ENCODE data around the gene TSPAN8. TPM values are rescaled to one million over a fixed set of nuclear protein-coding genes. Genes with fewer than 3 reads are reported as not detected.

Gene TSPAN8
- total and polyA plus RNA-seq, 2 donors (not counting 1 experiment from before 2014, with no cell fraction given): 0.17 TPM; not detected in 1

GRCh38 chr12:71187379-71187778, 29.6 kb upstream of the TSPAN8 start:
- no peak overlapping the region for H2AFZ ChIP-seq (ENCODE audit: low read length)
- DNase-seq (ENCODE audit: low read depth in 2 of 2): no peak
- H3K27ac ChIP-seq (ENCODE audit: insufficient read depth, low read length): no peak overlapping the region
- no peaks in the 10 kb centered on the region for H4K20me1 ChIP-seq (ENCODE audit: control insufficient read depth, extremely low read depth, insufficient read depth, low read length)
- no peak overlapping the region for H3K4me2 ChIP-seq (ENCODE audit: extremely low read depth, insufficient read depth, low read length)
- H3K9ac ChIP-seq (ENCODE audit: insufficient read depth, low read length): no peak overlapping the region
- H3K9me3 ChIP-seq (ENCODE audit: control insufficient read depth, insufficient read depth, low read depth, low read length): no peaks in the 10 kb centered on the region
- H3K27me3 ChIP-seq (ENCODE audit: control insufficient read depth, insufficient read depth, low read length): no peaks in the 10 kb centered on the region
- no peaks in the 10 kb centered on the region for H3K36me3 ChIP-seq (ENCODE audit: control insufficient read depth, insufficient read depth, low read length)
- no peak overlapping the region for H3K4me3 ChIP-seq (replicated peaks in 1 of 4; ENCODE audit: control extremely low read depth in 1 of 4, insufficient read depth in 1 of 4, low read depth in 3 of 4, low read length in 4 of 4)
- no peak for TF ChIP-seq CTCF (conservative IDR thresholded peaks at IDR 0.05 in 1 of 2, IDR thresholded peaks at IDR 0.05 in 1 of 2; ENCODE audit: low read depth in 1 of 2, low read length in 2 of 2)
- TF ChIP-seq EZH2 (IDR thresholded peaks at IDR 0.05; ENCODE audit: low read length, missing control alignments): no peak
- no peaks in the 10 kb centered on the region for H3K4me1 ChIP-seq (ENCODE audit: control insufficient read depth, extremely low read depth, insufficient read depth, low read length)
- H3K79me2 ChIP-seq (ENCODE audit: control insufficient read depth, insufficient read depth, low read length): no peaks in the 10 kb centered on the region

- peak in 1 of 2 donors; percentile 1 for DNase-seq (ENCODE audit: low read depth in 2 of 2)
- no peaks in the 10 kb centered on the region for H3K4me1 ChIP-seq (ENCODE audit: control insufficient read depth, extremely low read depth, insufficient read depth, low read length)
- no peak overlapping the region for H3K9ac ChIP-seq (ENCODE audit: insufficient read depth, low read length)
- H4K20me1 ChIP-seq (ENCODE audit: control insufficient read depth, extremely low read depth, insufficient read depth, low read length): no peaks in the 10 kb centered on the region
- no peak overlapping the region for H3K27ac ChIP-seq (ENCODE audit: insufficient read depth, low read length)
- no peaks in the 10 kb centered on the region for H3K79me2 ChIP-seq (ENCODE audit: control insufficient read depth, insufficient read depth, low read length)
- H3K9me3 ChIP-seq (ENCODE audit: control insufficient read depth, insufficient read depth, low read depth, low read length): no peaks in the 10 kb centered on the region
- no peak overlapping the region for H3K4me2 ChIP-seq (ENCODE audit: extremely low read depth, insufficient read depth, low read length)
- no peak for TF ChIP-seq CTCF (conservative IDR thresholded peaks at IDR 0.05 in 1 of 2, IDR thresholded peaks at IDR 0.05 in 1 of 2; ENCODE audit: low read depth in 1 of 2, low read length in 2 of 2)
- no peak for TF ChIP-seq EZH2 (IDR thresholded peaks at IDR 0.05; ENCODE audit: low read length, missing control alignments)
- H3K4me3 ChIP-seq (replicated peaks in 1 of 4; ENCODE audit: control extremely low read depth in 1 of 4, insufficient read depth in 1 of 4, low read depth in 3 of 4, low read length in 4 of 4): no peak overlapping the region
- H2AFZ ChIP-seq (ENCODE audit: low read length): no peak overlapping the region
- H3K27me3 ChIP-seq (ENCODE audit: control insufficient read depth, insufficient read depth, low read length): no peaks in the 10 kb centered on the region
- H3K36me3 ChIP-seq (ENCODE audit: control insufficient read depth, insufficient read depth, low read length): no peaks in the 10 kb centered on the region
These were observed 28.9 kb upstream of the TSPAN8 start for GRCh38 chr12:71186571-71187288.

- Histone ChIP-seq H3K9ac (ENCODE audit: insufficient read depth, low read length) (no peak overlapping the region), H4K20me1 (ENCODE audit: control insufficient read depth, extremely low read depth, insufficient read depth, low read length) (no peaks in the 10 kb centered on the region), H2AFZ (ENCODE audit: low read length) (no peak overlapping the region), H3K79me2 (ENCODE audit: control insufficient read depth, insufficient read depth, low read length) (no peaks in the 10 kb centered on the region), H3K4me1 (ENCODE audit: control insufficient read depth, extremely low read depth, insufficient read depth, low read length) (no peaks in the 10 kb centered on the region), H3K9me3 (ENCODE audit: control insufficient read depth, insufficient read depth, low read depth, low read length) (no peaks in the 10 kb centered on the region), H3K4me2 (ENCODE audit: extremely low read depth, insufficient read depth, low read length) (no peak overlapping the region), H3K36me3 (ENCODE audit: control insufficient read depth, insufficient read depth, low read length) (no peaks in the 10 kb centered on the region), H3K4me3 (replicated peaks in 1 of 4; ENCODE audit: control extremely low read depth in 1 of 4, insufficient read depth in 1 of 4, low read depth in 3 of 4, low read length in 4 of 4) (no peak overlapping the region), H3K27me3 (ENCODE audit: control insufficient read depth, insufficient read depth, low read length) (no peaks in the 10 kb centered on the region), H3K27ac (ENCODE audit: insufficient read depth, low read length) (no peak overlapping the region)
- peak; percentile 21 to 59 for DNase-seq (ENCODE audit: low read depth in 2 of 2)
- no peak for TF ChIP-seq CTCF (conservative IDR thresholded peaks at IDR 0.05 in 1 of 2, IDR thresholded peaks at IDR 0.05 in 1 of 2; ENCODE audit: low read depth in 1 of 2, low read length in 2 of 2)
- no peak for TF ChIP-seq EZH2 (IDR thresholded peaks at IDR 0.05; ENCODE audit: low read length, missing control alignments)
These were observed 26.0 kb upstream of the TSPAN8 start for GRCh38 chr12:71183846-71184245.
